Keratinocyte (primary cell): ENCODE results near the gene UGT1A8. TPM values are rescaled to one million over a fixed set of nuclear protein-coding genes. Genes with fewer than 3 reads are reported as not detected.

Experiments
- DNase-seq: peaks from one replicate; pipeline ENCODE4 v3.0.0-alpha.2; 2011; ENCODE audit warnings: low read depth, missing footprints, low spot score
- FAIRE-seq: peaks from 2 replicates; lab custom pipeline; 2011; peaks lifted over from hg19 to GRCh38; lab: Jason Lieb, UNC
- H2AFZ ChIP-seq: 2 replicates; pipeline ENCODE4 v1.6.0; 2012; ENCODE audit warnings: low read length, control low read depth, inconsistent platforms; ENCODE audit not compliant: control insufficient read depth
- H3K27ac ChIP-seq: 2 replicates; pipeline ENCODE4 v1.5.1; 2011; ENCODE audit warnings: low read length; ENCODE audit not compliant: control insufficient read depth, insufficient read depth
- H3K27me3 ChIP-seq: 3 replicates; pipeline ENCODE4 v1.6.0; 2011; ENCODE audit warnings: low read length; ENCODE audit not compliant: control insufficient read depth, insufficient read depth; ENCODE audit errors: extremely low read depth
- H3K36me3 ChIP-seq, 2 experiments: 2 replicates in 1 of 2; 3 replicates in 1 of 2; pipeline ENCODE4 v1.5.1; 2011; ENCODE audit warnings: low read length in 2 of 2, mild to moderate bottlenecking in 1 of 2; ENCODE audit not compliant: control insufficient read depth in 2 of 2, insufficient read depth in 2 of 2; ENCODE audit errors: extremely low read depth in 1 of 2
- H3K4me1 ChIP-seq: 3 replicates; pipeline ENCODE4 v1.5.1; 2011; ENCODE audit warnings: low read length; ENCODE audit not compliant: control insufficient read depth, insufficient read depth; ENCODE audit errors: extremely low read depth
- H3K4me2 ChIP-seq: 3 replicates; pipeline ENCODE4 v1.6.0; 2011; ENCODE audit warnings: low read depth, low read length; ENCODE audit not compliant: control insufficient read depth, insufficient read depth; ENCODE audit errors: extremely low read depth
- H3K4me3 ChIP-seq, 3 experiments: fragments of 200-600 bp in 1 of 3; sonication (generic) in 1 of 3; 2 replicates in 2 of 3; 3 replicates in 1 of 3; pipeline ENCODE4 v1.5.1; 2011 to 2016; ENCODE audit warnings: low read length in 3 of 3, mild to moderate bottlenecking in 3 of 3, control low read depth in 2 of 3, inconsistent platforms in 1 of 3, low read depth in 1 of 3, mixed read lengths in 1 of 3, mixed run types in 1 of 3, moderate library complexity in 1 of 3; ENCODE audit not compliant: control insufficient read depth in 2 of 3, insufficient read depth in 2 of 3; ENCODE audit errors: extremely low read depth in 1 of 3
- H3K79me2 ChIP-seq: 2 replicates; pipeline ENCODE4 v1.6.0; 2012; ENCODE audit warnings: low read length; ENCODE audit not compliant: control insufficient read depth, insufficient read depth
- H3K9ac ChIP-seq: 3 replicates; pipeline ENCODE4 v1.6.0; 2011; ENCODE audit warnings: low read length; ENCODE audit not compliant: control insufficient read depth, insufficient read depth; ENCODE audit errors: extremely low read depth
- H3K9me1 ChIP-seq: 3 replicates; pipeline ENCODE4 v1.6.0; 2011; ENCODE audit warnings: low read length; ENCODE audit not compliant: control insufficient read depth, insufficient read depth; ENCODE audit errors: extremely low read depth
- H3K9me3 ChIP-seq: 2 replicates; pipeline ENCODE4 v1.5.1; 2012; ENCODE audit warnings: low read depth, low read length; ENCODE audit not compliant: control insufficient read depth
- H4K20me1 ChIP-seq: 3 replicates; pipeline ENCODE4 v1.6.0; 2011; ENCODE audit warnings: low read length; ENCODE audit not compliant: control insufficient read depth, insufficient read depth; ENCODE audit errors: extremely low read depth
- CTCF ChIP-seq, 3 experiments: IDR thresholded peaks in 1 of 3; conservative IDR thresholded peaks in 1 of 3; optimal IDR thresholded peaks in 1 of 3; 2 replicates in 2 of 3; 3 replicates in 1 of 3; pipeline versions ENCODE3 to v1.5.1; 2011; ENCODE audit warnings: low read length in 3 of 3, mild to moderate bottlenecking in 3 of 3, moderate library complexity in 2 of 3, control low read depth in 1 of 3, inconsistent platforms in 1 of 3; ENCODE audit not compliant: insufficient read depth in 2 of 3; ENCODE audit errors: extremely low read depth in 1 of 3
- EZH2 ChIP-seq: IDR thresholded peaks from one replicate; pipeline ENCODE4 v1.6.1; 2012; ENCODE audit warnings: inconsistent platforms, mild to moderate bottlenecking, low read length, moderate library complexity
- dilution Hi-C: fragments of 300-500 bp; cut with MboI; formaldehyde crosslinking; loops from one replicate; pipeline ENCODE4 v1.7.0; 2020; ENCODE audit warnings: low sequenced_read_pairs; ENCODE audit not compliant: extremely low pct_ligation_motif_present
- polyA plus RNA-seq, 5 experiments: library from polyadenylated mRNA; depleted of rRNA in 3 of 5; stranded (reverse) in 3 of 5; stranded (forward) in 1 of 5; unstranded in 1 of 5; fragments of >200 nt; gene quantifications; 1 replicate in 1 of 5; 2 replicates in 3 of 5; 3 replicates in 1 of 5; pipeline versions ENCODE4 v1.2.1 to v1.2.3, GENCODE V29; 2011 to 2012; ENCODE audit warnings: missing spikeins in 2 of 5, low read depth in 1 of 5, low replicate concordance in 1 of 5

Gene UGT1A8
- polyA plus RNA-seq, 1 donor (not counting 4 experiments of a cell fraction or from before 2014, with no cell fraction given), result 0.64 TPM

GRCh38 chr2:233794128-233794658 is 176.8 kb downstream of the UGT1A8 start:
- TF ChIP-seq EZH2 (no peak), CTCF (optimal IDR thresholded peaks at IDR 0.05 in 1 of 3, IDR thresholded peaks at IDR 0.05 in 1 of 3, conservative IDR thresholded peaks at IDR 0.05 in 1 of 3; ENCODE audit: extremely low read depth in 1 of 3, insufficient read depth in 2 of 3, low read length in 3 of 3) (no peak)
- H3K27ac ChIP-seq, result no peak overlapping the region

DNA sequence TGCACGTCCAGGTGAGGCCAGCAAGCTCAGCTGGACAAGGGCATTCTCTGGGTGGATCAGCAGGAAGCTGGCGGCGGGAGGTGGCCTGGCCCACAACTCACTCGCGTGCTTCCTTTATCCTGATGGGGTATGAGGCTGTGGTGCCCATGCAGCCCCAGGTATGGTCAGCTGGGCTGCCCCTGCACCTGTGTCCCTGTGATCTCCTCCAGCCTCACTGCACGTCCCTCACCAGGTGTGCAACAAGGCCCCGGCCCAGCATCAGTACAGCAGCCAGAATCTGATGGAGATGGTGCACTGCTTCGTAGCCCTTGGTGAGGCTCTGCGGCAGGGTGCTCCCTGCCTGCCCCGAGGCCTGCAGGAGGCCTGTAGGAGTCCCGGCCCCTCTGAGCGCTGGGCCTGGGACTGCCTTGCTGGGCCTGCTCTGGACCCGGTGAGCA is 178.3 kb downstream of the UGT1A8 start:
- Histone ChIP-seq H2AFZ (no peak overlapping the region), H3K9me3 (no peaks in the 10 kb centered on the region), H3K9me1 (no peaks in the 10 kb centered on the region), H3K36me3 (no peaks in the 10 kb centered on the region), H3K9ac (no peak overlapping the region), H3K4me1 (peaks cover 4% of the 10 kb centered on the region), H3K4me3 (no peak overlapping the region), H3K4me2 (no peak overlapping the region), H3K27me3 (no peaks in the 10 kb centered on the region), H3K27ac (no peak overlapping the region), H3K79me2 (no peaks in the 10 kb centered on the region), H4K20me1 (no peaks in the 10 kb centered on the region)
- DNase-seq, result no peak
- no peak for FAIRE-seq
- dilution Hi-C loops, result no loop called here
- no peak for TF ChIP-seq EZH2
- TF ChIP-seq CTCF (optimal IDR thresholded peaks at IDR 0.05 in 1 of 3, IDR thresholded peaks at IDR 0.05 in 1 of 3, conservative IDR thresholded peaks at IDR 0.05 in 1 of 3; ENCODE audit: extremely low read depth in 1 of 3, insufficient read depth in 2 of 3, low read length in 3 of 3), result no peak

More at GRCh38 chr2:233794128-233794658, 176.8 kb downstream of the UGT1A8 start:
- FAIRE-seq (no peak), DNase-seq (no peak)
- Histone ChIP-seq H3K4me1 (peaks cover 4% of the 10 kb centered on the region), H3K4me2 (no peak overlapping the region), H3K9me1 (no peaks in the 10 kb centered on the region), H2AFZ (no peak overlapping the region), H3K9ac (no peak overlapping the region), H4K20me1 (no peaks in the 10 kb centered on the region), H3K79me2 (no peaks in the 10 kb centered on the region), H3K36me3 (no peaks in the 10 kb centered on the region), H3K9me3 (no peaks in the 10 kb centered on the region), H3K27me3 (no peaks in the 10 kb centered on the region), H3K4me3 (no peak overlapping the region)
- dilution Hi-C loops, result no loop called here
